Keratinocyte (primary cell): ENCODE measurements around the gene KCNC3. TPM values are rescaled to one million over a fixed set of nuclear protein-coding genes. Genes with fewer than 3 reads are reported as not detected.

Source experiments
- DNase-seq: peaks from one replicate; pipeline ENCODE4 v3.0.0-alpha.2; 2011; ENCODE audit warnings: low read depth, missing footprints, low spot score
- FAIRE-seq: peaks from 2 replicates; lab custom pipeline; 2011; peaks lifted over from hg19 to GRCh38; lab: Jason Lieb, UNC
- H2AFZ ChIP-seq: 2 replicates; pipeline ENCODE4 v1.6.0; 2012; ENCODE audit warnings: low read length, control low read depth, inconsistent platforms; ENCODE audit not compliant: control insufficient read depth
- H3K27ac ChIP-seq: 2 replicates; pipeline ENCODE4 v1.5.1; 2011; ENCODE audit warnings: low read length; ENCODE audit not compliant: control insufficient read depth, insufficient read depth
- H3K27me3 ChIP-seq: 3 replicates; pipeline ENCODE4 v1.6.0; 2011; ENCODE audit warnings: low read length; ENCODE audit not compliant: control insufficient read depth, insufficient read depth; ENCODE audit errors: extremely low read depth
- H3K36me3 ChIP-seq, 2 experiments: 2 replicates in 1 of 2; 3 replicates in 1 of 2; pipeline ENCODE4 v1.5.1; 2011; ENCODE audit warnings: low read length in 2 of 2, mild to moderate bottlenecking in 1 of 2; ENCODE audit not compliant: control insufficient read depth in 2 of 2, insufficient read depth in 2 of 2; ENCODE audit errors: extremely low read depth in 1 of 2
- H3K4me1 ChIP-seq: 3 replicates; pipeline ENCODE4 v1.5.1; 2011; ENCODE audit warnings: low read length; ENCODE audit not compliant: control insufficient read depth, insufficient read depth; ENCODE audit errors: extremely low read depth
- H3K4me2 ChIP-seq: 3 replicates; pipeline ENCODE4 v1.6.0; 2011; ENCODE audit warnings: low read depth, low read length; ENCODE audit not compliant: control insufficient read depth, insufficient read depth; ENCODE audit errors: extremely low read depth
- H3K4me3 ChIP-seq, 3 experiments: fragments of 200-600 bp in 1 of 3; sonication (generic) in 1 of 3; 2 replicates in 2 of 3; 3 replicates in 1 of 3; pipeline ENCODE4 v1.5.1; 2011 to 2016; ENCODE audit warnings: low read length in 3 of 3, mild to moderate bottlenecking in 3 of 3, control low read depth in 2 of 3, inconsistent platforms in 1 of 3, low read depth in 1 of 3, mixed read lengths in 1 of 3, mixed run types in 1 of 3, moderate library complexity in 1 of 3; ENCODE audit not compliant: control insufficient read depth in 2 of 3, insufficient read depth in 2 of 3; ENCODE audit errors: extremely low read depth in 1 of 3
- H3K79me2 ChIP-seq: 2 replicates; pipeline ENCODE4 v1.6.0; 2012; ENCODE audit warnings: low read length; ENCODE audit not compliant: control insufficient read depth, insufficient read depth
- H3K9ac ChIP-seq: 3 replicates; pipeline ENCODE4 v1.6.0; 2011; ENCODE audit warnings: low read length; ENCODE audit not compliant: control insufficient read depth, insufficient read depth; ENCODE audit errors: extremely low read depth
- H3K9me1 ChIP-seq: 3 replicates; pipeline ENCODE4 v1.6.0; 2011; ENCODE audit warnings: low read length; ENCODE audit not compliant: control insufficient read depth, insufficient read depth; ENCODE audit errors: extremely low read depth
- H3K9me3 ChIP-seq: 2 replicates; pipeline ENCODE4 v1.5.1; 2012; ENCODE audit warnings: low read depth, low read length; ENCODE audit not compliant: control insufficient read depth
- H4K20me1 ChIP-seq: 3 replicates; pipeline ENCODE4 v1.6.0; 2011; ENCODE audit warnings: low read length; ENCODE audit not compliant: control insufficient read depth, insufficient read depth; ENCODE audit errors: extremely low read depth
- CTCF ChIP-seq, 3 experiments: IDR thresholded peaks in 1 of 3; conservative IDR thresholded peaks in 1 of 3; optimal IDR thresholded peaks in 1 of 3; 2 replicates in 2 of 3; 3 replicates in 1 of 3; pipeline versions ENCODE3 to v1.5.1; 2011; ENCODE audit warnings: low read length in 3 of 3, mild to moderate bottlenecking in 3 of 3, moderate library complexity in 2 of 3, control low read depth in 1 of 3, inconsistent platforms in 1 of 3; ENCODE audit not compliant: insufficient read depth in 2 of 3; ENCODE audit errors: extremely low read depth in 1 of 3
- EZH2 ChIP-seq: IDR thresholded peaks from one replicate; pipeline ENCODE4 v1.6.1; 2012; ENCODE audit warnings: inconsistent platforms, mild to moderate bottlenecking, low read length, moderate library complexity
- dilution Hi-C: fragments of 300-500 bp; cut with MboI; formaldehyde crosslinking; loops from one replicate; pipeline ENCODE4 v1.7.0; 2020; ENCODE audit warnings: low sequenced_read_pairs; ENCODE audit not compliant: extremely low pct_ligation_motif_present
- polyA plus RNA-seq, 5 experiments: library from polyadenylated mRNA; depleted of rRNA in 3 of 5; stranded (reverse) in 3 of 5; stranded (forward) in 1 of 5; unstranded in 1 of 5; fragments of >200 nt; gene quantifications; 1 replicate in 1 of 5; 2 replicates in 3 of 5; 3 replicates in 1 of 5; pipeline versions ENCODE4 v1.2.1 to v1.2.3, GENCODE V29; 2011 to 2012; ENCODE audit warnings: missing spikeins in 2 of 5, low read depth in 1 of 5, low replicate concordance in 1 of 5

Gene KCNC3
- polyA plus RNA-seq, 1 donor (not counting 4 experiments of a cell fraction or from before 2014, with no cell fraction given), result 0.01 TPM

GRCh38 chr19:50362030-50362412 lies 32.8 kb upstream of the KCNC3 start:
- no peak for DNase-seq
- Histone ChIP-seq H3K4me3 (no peak overlapping the region), H3K9me1 (no peaks in the 10 kb centered on the region), H3K27me3 (peaks cover 4% of the 10 kb centered on the region), H3K27ac (no peak overlapping the region), H2AFZ (no peak overlapping the region), H4K20me1 (no peaks in the 10 kb centered on the region), H3K9ac (no peak overlapping the region), H3K4me2 (no peak overlapping the region), H3K79me2 (no peaks in the 10 kb centered on the region), H3K4me1 (peaks cover 3% of the 10 kb centered on the region), H3K9me3 (no peaks in the 10 kb centered on the region), H3K36me3 (no peaks in the 10 kb centered on the region)
- TF ChIP-seq CTCF (optimal IDR thresholded peaks at IDR 0.05 in 1 of 3, IDR thresholded peaks at IDR 0.05 in 1 of 3, conservative IDR thresholded peaks at IDR 0.05 in 1 of 3; ENCODE audit: extremely low read depth in 1 of 3, insufficient read depth in 2 of 3, low read length in 3 of 3) (no peak), EZH2 (no peak)
- dilution Hi-C loops, result no loop called here
- FAIRE-seq, result no peak

- no peak for FAIRE-seq
- Histone ChIP-seq H3K9me3 (no peaks in the 10 kb centered on the region), H3K27me3 (peaks cover 4% of the 10 kb centered on the region), H3K27ac (no peak overlapping the region), H3K79me2 (no peaks in the 10 kb centered on the region), H3K4me1 (peaks cover 3% of the 10 kb centered on the region), H2AFZ (no peak overlapping the region), H3K9me1 (no peaks in the 10 kb centered on the region), H4K20me1 (no peaks in the 10 kb centered on the region), H3K4me3 (no peak overlapping the region), H3K36me3 (no peaks in the 10 kb centered on the region), H3K4me2 (no peak overlapping the region), H3K9ac (no peak overlapping the region)
- TF ChIP-seq EZH2 (no peak), CTCF (optimal IDR thresholded peaks at IDR 0.05 in 1 of 3, IDR thresholded peaks at IDR 0.05 in 1 of 3, conservative IDR thresholded peaks at IDR 0.05 in 1 of 3; ENCODE audit: extremely low read depth in 1 of 3, insufficient read depth in 2 of 3, low read length in 3 of 3) (no peak)
- no peak for DNase-seq
- dilution Hi-C loops, result no loop called here
Measured at GRCh38 chr19:50361290-50362029, 32.3 kb upstream of the KCNC3 start.
